Inflammatory macrophage (primary cell): ENCODE results near the gene BARX1.
"Not testable (repeated sequence)": the region's sequence is repeated elsewhere in the genome, so short reads cannot be mapped to it uniquely, and the experiment has no call there.

ENCODE experiments used
- DNase-seq, 2 donors: peaks; one replicate each; pipeline ENCODE4 v3.0.0-alpha.2; 2020 to 2022

The BARX1 gene

GRCh38 chr9:93950619-93951601 is 4.2 kb downstream of the BARX1 start:
- DNase-seq = peak in 1 of 2 donors; percentile 25

GRCh38 chr9:93949694-93950449 is 5.3 kb downstream of the BARX1 start:
- no peak for DNase-seq

- no peak for DNase-seq
Measured at GRCh38 chr9:93949073-93949693, 6.0 kb downstream of the BARX1 start.

- DNase-seq = no peak
Measured at GRCh38 chr9:93948441-93949072, 6.6 kb downstream of the BARX1 start.

GRCh38 chr9:93947409-93948070 is 7.6 kb downstream of the BARX1 start:
- DNase-seq = no peak

GRCh38 chr9:93946338-93946712 is 8.8 kb downstream of the BARX1 start:
- DNase-seq = no peak

- peak; percentile 57 to 65 for DNase-seq
Measured at GRCh38 chr9:93945400-93946337, 9.5 kb downstream of the BARX1 start.

GRCh38 chr9:93944011-93944410 is 11.1 kb downstream of the BARX1 start:
- DNase-seq = no peak

GRCh38 chr9:93942161-93942560 is 13.0 kb downstream of the BARX1 start:
- peak in 1 of 2 donors; percentile 28 for DNase-seq

- no peak for DNase-seq
Measured at GRCh38 chr9:93941493-93941892, 13.7 kb downstream of the BARX1 start.

GRCh38 chr9:93940951-93941350 is 14.2 kb downstream of the BARX1 start:
- no peak for DNase-seq

- DNase-seq = not testable (repeated sequence)
Measured at GRCh38 chr9:93939589-93939988, 15.6 kb downstream of the BARX1 start.

GRCh38 chr9:93937193-93937592 is 18.0 kb downstream of the BARX1 start:
- no peak for DNase-seq

- no peak for DNase-seq
Measured at GRCh38 chr9:93931905-93932304, 23.2 kb downstream of the BARX1 start.

GRCh38 chr9:93930070-93930469 is 25.1 kb downstream of the BARX1 start:
- DNase-seq = no peak

GRCh38 chr9:93929231-93929630 is 25.9 kb downstream of the BARX1 start:
- no peak for DNase-seq

- no peak for DNase-seq
Measured at GRCh38 chr9:93922535-93922934, 32.6 kb downstream of the BARX1 start.

GRCh38 chr9:93920131-93920800 is 34.9 kb downstream of the BARX1 start:
- DNase-seq = no peak

GRCh38 chr9:93918061-93918460 is 37.1 kb downstream of the BARX1 start:
- DNase-seq = no peak

- no peak for DNase-seq
Measured at GRCh38 chr9:93917121-93917853, 37.9 kb downstream of the BARX1 start.
